ENCODE measurements around the gene HIF1AN.

The HIF1AN gene

GRCh38 chr10:100520811-100521210 is 14.9 kb upstream of the HIF1AN start:
- in situ Hi-C loops (cut with MboI; ENCODE audit: low sequenced_read_pairs), result no loop called here

DNA sequence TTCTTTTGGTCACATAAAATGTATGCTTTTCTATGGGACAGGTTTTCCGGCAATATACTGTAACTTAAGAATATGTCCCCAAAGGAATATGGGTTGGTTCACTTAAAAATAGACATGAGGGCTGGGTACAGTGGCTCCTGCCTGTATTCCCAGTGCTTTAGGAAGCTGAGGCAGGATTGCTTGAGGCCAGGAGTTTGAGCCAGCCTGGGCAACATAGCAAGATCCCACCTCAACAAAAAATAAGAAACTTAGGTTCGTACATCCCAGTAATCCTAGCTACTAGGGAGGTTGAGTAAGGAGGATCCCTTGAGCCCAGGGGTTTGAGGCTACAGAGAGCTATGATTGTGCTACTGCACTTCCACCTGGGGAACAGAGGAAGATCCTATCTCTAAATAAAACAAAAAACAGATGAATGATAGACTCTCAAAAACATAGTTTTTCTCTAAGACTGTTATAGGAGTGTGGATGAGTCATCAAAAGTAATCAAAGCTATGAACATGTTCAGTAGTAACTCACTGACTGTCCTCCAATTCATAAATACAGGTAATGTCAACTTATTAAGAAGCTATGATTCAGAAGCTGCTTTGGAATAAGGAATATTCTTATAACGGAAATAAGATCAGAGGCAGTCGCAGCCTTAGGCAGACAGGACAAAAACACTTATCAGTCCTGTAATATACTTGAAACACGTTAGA is 13.5 kb upstream of the HIF1AN start:
- in situ Hi-C loops (cut with MboI; ENCODE audit: low sequenced_read_pairs), result no loop called here

- in situ Hi-C loops (cut with MboI; ENCODE audit: low sequenced_read_pairs), result no loop called here
Measured at GRCh38 chr10:100522945-100523344, 12.8 kb upstream of the HIF1AN start.

DNA sequence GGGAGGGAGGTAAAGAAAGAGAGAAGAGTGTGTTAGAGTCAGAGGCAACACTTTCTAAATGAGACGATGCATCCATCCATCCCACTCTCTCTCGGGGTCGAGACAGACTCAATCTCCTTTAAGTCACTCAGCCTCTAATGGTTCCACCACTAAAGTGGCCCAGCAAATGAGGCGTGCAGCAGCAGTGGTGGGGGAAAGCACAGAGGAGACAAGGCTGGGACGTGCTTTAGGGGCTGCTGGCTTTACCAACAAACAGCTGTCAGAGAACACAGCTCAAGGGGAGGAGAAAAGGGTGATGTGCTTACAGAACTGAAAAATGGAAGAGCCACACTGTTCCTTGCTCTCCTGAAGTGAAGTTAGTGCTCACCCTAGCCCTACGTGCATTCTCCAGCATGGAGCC is 11.5 kb upstream of the HIF1AN start:
- in situ Hi-C loops (cut with MboI; ENCODE audit: low sequenced_read_pairs), result no loop called here

DNA sequence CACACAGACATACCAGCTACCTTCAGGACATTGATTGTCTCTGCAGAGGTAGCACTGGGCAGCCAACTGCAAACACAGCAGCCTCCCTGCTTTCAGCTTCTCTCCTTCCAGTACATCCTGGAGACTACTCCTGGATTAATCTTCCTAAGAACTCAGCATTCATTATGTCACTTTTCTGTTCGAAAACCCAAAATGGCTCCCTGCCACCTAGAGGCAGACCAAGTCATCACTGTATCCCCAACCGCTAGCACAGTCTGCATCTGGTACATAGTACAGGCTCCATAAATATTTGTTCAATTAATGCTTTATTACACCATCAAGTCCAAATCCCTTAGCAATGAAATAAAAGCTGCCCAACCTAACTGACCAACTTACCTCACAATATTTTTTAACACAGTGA is 11.1 kb upstream of the HIF1AN start:
- in situ Hi-C loops (cut with MboI; ENCODE audit: low sequenced_read_pairs), result no loop called here

- in situ Hi-C loops (cut with MboI; ENCODE audit: low sequenced_read_pairs), result no loop called here
Measured at GRCh38 chr10:100528123-100528886, 7.4 kb upstream of the HIF1AN start.

GRCh38 chr10:100528921-100529474 is 6.7 kb upstream of the HIF1AN start:
- in situ Hi-C loops (cut with MboI; ENCODE audit: low sequenced_read_pairs), result no loop called here

DNA sequence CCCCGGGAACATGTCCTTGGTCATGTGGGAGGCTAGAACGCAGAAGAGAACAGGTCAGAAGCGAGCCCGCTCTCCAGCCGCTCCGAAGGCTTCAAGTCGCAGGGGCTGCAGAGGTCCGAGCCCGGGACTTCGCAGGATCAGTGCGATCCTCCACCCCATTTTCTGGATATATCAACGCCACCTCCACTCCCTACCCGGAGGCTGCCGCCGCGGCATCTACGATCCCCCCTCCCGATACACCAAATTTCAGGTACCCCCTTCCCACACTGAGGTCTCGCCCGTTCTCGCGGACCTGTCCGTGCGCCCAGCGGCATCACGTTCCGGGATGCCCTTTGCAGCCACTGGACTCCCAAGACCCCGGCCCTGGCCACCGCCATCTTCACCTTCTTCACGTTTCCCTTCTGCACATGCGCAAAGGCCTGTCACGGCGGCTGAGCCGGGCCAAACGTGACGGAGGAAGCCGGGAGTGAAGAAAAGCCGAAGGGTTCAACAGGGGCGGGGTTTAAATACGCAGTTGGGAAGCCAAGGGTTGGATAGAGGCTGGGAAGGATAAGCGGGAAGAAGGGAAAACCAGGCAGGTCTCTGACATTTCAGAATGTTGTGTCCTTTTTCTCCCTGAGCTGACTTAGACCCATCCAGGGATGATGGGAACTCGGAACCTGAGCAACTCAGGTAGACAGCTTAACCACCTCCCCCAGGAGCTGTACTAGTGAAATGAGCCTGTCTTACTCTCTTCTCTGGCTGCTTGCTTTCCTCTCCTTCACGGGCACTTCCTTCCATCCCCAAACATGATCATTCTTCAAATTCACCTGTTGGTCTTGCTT is 6.1 kb upstream of the HIF1AN start, which contains the start of gene NDUFB8:
NDUFB8 (minus strand) TSS at position 397 of the 824 bp plus-strand sequence; CDS start at position 377, 20 bp downstream.
- in situ Hi-C loops (cut with MboI; ENCODE audit: low sequenced_read_pairs), result no loop called here

DNA sequence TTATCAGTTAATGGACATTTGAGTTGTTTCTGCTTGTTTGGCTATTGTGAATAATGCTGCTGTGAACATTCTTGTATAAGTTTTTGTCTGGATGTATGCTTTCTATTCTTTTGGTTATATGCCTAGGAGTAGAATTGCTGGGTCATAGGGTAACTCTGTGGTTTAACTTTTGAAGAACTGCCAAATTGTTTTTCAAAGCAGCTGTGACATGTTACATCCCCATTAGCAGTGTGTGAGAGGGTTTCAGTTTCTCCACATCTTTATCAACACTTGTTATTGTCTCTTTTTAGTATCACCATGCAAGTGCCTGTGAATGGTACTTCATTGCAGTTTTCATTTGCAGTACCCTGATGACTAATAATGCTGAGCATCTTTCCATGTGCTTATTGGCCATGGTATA is 4.0 kb upstream of the HIF1AN start:
- in situ Hi-C loops (cut with MboI; ENCODE audit: low sequenced_read_pairs), result no loop called here

DNA sequence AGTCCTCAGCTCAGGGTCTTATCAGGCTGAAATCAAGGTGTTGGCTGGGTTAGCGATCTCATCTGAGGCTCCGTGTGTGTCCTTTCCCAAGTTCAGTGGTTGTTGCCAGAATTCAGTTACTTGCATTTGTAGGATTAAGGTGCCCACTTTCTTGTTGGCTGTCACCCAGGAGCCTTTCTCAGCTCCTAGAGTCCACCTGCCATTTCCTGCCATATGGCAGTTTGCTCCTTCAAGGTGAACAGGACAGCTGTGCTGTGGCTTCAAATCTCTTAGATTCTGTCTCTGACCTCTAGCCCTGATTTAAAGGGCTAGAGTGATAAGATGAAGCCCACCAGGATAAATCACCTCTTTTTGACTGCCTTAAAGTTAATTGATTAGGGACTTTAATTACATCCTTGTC is 1.0 kb upstream of the HIF1AN start:
- in situ Hi-C loops (cut with MboI; ENCODE audit: low sequenced_read_pairs), result no loop called here

DNA sequence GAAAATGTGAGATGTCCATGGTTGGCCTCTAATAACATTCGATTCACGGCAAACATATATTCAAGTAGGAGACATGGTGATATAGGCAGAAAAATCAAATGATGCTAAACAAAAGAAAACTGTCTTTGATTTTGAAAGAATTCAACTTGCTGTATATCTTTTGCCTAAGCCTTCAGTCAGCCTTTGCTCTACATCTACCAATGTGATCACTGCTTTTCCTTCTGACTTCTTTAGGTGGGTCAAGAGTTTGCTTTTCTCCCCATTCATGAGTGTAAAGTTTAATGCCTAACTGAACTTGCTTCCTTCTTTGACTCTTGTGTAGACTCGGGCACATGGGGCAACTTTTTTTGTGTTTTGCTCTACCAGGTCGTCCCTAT is 417 bp upstream of the HIF1AN start:
- in situ Hi-C loops (cut with MboI; ENCODE audit: low sequenced_read_pairs), result no loop called here

DNA sequence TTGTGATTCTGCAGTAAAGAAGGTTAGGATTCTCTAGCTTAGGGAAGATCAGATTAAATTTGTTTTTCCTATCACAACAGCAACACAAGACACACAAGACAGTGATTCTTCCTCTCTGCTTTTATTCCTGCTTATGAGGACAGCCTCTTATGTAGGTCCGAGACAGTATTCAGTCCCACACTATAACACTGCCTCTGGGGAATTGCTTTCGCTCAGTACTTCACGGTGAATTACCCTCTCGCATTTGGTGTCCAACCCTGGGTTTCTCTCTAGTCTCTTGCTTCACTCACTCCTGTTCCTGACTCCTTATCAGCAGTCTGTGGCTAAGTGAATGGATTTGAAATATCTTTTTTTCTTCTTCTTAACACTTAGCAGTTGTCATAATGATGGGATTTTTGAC is 1.7 kb downstream of the HIF1AN start:
- in situ Hi-C loops (cut with MboI; ENCODE audit: low sequenced_read_pairs), result no loop called here

- in situ Hi-C loops (cut with MboI; ENCODE audit: low sequenced_read_pairs), result no loop called here
Measured at GRCh38 chr10:100544950-100545349, 9.2 kb downstream of the HIF1AN start.

GRCh38 chr10:100551196-100551595 is 15.5 kb downstream of the HIF1AN start:
- in situ Hi-C loops (cut with MboI; ENCODE audit: low sequenced_read_pairs), result no loop called here

- in situ Hi-C loops (cut with MboI; ENCODE audit: low sequenced_read_pairs), result no loop called here
Measured at GRCh38 chr10:100551738-100552137, 16.0 kb downstream of the HIF1AN start.

- in situ Hi-C loops (cut with MboI; ENCODE audit: low sequenced_read_pairs), result no loop called here
Measured at GRCh38 chr10:100553929-100554328, 18.2 kb downstream of the HIF1AN start.

- in situ Hi-C loops (cut with MboI; ENCODE audit: low sequenced_read_pairs), result no loop called here
Measured at GRCh38 chr10:100554902-100555301, 19.2 kb downstream of the HIF1AN start.

DNA sequence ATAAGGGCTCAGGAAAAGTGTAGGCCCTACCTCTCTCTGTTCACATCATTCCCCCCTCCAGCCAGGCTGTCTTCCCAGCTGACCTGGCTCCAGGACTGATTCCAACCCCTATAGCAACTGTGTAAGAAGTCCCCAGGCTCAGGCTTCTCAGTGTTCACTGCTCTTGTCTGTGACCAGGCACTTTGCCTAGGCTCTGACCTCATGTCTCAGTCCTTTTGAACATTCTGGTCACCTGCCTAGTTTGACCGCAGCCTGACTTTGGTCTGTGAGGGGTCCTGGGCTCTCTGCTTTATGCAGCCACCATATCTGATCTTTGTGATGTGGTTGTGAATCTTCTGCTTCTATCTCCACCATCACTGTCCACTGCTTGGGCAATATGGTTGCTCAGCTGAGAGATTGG is 24.5 kb downstream of the HIF1AN start:
- in situ Hi-C loops (cut with MboI; ENCODE audit: low sequenced_read_pairs), result no loop called here

DNA sequence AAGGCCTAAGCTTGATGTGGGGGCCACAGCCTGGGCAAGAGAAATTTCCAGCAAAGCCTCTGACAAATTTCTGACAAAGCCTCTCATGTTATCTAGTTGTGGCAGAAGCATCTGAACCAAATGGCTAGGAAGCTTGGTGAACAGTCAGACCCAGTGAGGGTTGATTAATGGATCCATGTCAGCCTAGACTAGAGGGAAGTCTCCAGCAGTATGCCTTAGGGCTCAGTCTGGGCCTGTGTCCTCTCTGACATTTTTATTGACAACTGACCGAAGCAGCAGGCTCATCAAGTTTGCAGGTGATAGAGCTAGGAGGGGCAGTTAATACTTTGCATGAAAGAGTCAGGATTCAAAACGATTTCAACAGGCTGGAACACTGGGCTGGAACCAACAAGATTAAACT is 25.3 kb downstream of the HIF1AN start:
- in situ Hi-C loops (cut with MboI; ENCODE audit: low sequenced_read_pairs), result no loop called here

GRCh38 chr10:100562008-100562672 is 26.4 kb downstream of the HIF1AN start:
- in situ Hi-C loops (cut with MboI; ENCODE audit: low sequenced_read_pairs), result no loop called here

Data from hTERT RPE-1 (cell line).